GM10847 (cell line): ENCODE data around the gene BHLHE23.

Experiments
- POLR2A ChIP-seq: IDR thresholded peaks from 2 replicates; pipeline ENCODE4 v1.6.1; 2011; ENCODE audit not compliant: insufficient read length; ENCODE audit errors: extremely low read depth

The BHLHE23 gene

DNA sequence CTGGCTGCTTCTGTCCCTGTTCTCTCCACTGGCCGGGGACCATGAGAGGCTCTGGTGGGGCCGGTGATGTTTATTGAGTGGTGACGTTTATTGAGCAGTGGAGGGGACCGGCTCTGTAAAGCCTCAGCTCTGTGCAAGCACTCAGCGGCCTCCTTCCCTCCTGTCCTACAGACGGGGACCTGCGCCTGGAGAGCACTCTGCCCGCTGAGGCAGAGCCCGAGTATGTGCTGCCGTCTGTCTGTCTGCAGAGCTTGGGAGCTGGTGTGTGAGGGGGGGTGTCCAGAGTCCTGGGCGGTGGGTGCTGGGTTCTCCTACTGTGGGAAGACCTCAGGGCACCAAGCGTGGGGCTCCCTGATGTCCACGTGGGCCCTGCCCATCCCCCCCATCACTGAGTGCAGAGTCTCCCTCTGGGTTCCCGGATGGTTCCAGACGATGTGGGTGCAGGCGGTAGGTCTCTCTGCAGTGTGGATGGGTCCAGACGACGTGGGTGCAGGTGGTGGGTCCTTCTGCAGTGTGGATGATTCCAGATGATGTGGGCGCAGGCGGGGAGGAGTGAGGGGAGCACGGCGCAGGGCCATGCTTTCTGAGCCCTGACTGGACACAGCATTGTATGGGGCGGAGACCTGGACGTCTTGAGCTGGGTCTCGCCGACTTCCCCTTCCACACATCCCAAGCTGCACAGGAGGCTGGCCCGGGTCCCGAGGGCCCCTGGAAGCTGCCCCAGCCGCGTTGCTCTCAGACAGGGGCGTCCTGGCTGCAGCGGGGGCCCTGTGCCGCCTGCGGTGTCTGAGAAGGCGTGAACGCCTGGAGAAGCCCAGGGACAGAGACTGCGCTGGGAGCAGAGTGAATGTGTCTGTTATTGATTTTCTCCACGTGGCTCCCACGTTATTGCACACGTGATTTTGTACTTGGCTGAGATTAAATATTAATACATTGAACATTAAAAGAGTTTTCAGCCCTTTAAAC is 14.9 kb upstream of the BHLHE23 start:
- no peak for TF ChIP-seq POLR2A

DNA sequence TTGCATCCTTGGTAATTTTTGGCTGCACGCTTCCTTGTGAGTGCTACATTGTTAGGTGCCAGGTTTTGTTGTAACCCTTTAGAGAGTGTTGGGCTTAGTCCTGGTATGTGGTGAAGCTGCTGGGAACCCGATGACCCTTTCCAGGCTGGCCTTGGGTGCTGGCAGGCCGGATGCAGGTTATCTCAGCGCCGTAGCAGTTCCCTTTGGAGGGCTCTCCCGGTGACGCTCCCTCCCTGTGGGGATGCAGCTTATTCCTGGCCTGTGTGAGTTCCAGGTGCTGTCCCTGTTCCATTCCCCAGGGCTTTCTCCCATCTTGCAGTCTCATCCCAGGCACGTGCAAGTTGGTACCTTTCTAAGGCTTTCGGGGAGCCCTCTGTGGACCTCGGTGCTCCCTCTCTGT is 13.9 kb upstream of the BHLHE23 start:
- TF ChIP-seq POLR2A = no peak

DNA sequence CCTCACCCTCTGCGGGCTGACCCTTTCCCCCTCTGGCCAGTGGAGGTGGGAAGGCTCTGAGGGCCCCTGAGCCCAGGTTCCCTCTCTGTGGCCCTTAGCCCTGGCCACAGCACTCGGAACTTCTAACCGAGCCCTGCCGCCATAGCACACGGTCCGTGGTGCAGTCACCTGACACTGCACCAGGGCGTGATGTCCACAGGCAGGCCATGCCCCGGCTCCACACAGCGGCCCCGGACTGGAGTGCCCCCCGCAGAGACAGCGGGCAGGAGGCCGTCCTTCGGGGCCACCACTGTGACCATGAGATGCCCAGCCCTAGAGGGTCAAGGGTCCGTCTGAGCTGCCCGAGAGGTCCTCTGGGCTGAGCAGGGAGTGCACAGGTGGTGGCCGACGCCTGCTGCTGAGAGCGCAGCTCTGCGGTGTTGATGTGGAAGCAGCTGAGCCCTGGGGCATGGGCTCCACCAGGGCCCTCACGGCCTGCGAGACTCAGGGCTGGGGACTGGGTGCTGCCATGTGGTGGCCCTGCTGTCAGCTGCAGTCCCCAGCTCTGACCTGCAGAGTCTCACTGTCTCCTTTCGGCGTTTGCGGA is 11.2 kb upstream of the BHLHE23 start:
- TF ChIP-seq POLR2A = no peak

DNA sequence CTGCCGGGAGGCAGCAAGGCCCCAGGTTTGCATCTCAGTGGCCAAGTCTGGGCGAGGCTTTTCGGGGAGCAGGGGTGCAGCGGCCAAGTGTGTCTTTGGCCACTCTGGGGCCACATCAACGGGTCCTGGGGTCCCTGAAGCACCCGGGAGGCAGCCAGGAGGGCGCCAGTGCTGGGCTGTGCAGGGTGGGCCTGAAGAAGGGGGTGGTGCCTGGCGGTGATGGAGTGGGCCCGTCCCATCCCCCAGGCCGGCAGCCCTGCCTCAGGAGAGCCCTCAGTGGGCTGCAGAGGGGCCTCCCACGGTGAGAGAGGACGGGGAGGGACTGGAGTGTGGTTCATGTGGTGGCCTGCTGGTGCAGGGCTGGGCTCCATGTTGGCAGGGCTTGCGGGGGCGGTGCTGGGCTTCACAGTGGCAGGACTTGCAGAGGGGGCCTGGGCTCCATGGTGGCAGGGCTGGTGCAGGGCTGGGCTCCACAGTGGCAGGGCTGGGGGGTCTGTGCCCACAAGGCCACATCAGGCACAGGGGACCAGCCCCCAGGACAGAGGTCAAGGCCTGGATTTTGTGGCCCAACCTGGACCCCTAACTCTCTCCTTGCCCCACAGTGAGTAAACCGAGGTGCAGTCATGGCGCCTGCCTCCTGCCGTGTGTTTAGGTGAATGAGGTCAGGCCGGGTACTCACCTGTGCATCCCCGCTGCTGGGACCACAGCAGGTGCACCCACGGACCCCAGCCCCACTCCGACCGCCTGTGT is 10.5 kb upstream of the BHLHE23 start:
- no peak for TF ChIP-seq POLR2A

DNA sequence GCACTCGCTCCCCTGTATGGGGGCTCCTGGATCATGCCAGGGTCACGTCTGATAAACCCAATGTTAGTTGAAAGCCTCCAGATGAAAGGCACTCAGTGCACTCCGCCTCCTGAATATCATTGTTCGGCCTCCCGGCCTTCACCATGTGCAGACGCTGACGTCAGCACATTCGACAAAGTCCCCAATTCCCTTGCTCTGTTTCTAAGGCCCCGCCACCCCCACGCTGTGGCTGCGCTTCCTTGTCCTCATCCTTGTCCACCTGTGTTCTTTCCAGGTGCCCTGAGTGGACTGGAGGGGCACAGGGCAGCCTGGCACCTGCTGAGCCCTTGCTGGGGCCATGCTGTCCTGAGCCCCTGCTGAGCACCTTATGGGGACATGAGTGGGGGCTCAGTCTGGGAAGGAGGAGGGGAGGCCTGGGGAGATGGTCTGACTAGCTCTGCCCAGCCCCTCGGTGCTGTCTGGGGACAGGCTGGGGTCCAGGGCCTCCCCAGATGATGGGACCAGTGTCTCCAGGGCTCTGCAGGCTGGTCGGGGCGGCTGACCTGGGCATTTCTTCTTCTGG is 9.8 kb upstream of the BHLHE23 start:
- TF ChIP-seq POLR2A = no peak

DNA sequence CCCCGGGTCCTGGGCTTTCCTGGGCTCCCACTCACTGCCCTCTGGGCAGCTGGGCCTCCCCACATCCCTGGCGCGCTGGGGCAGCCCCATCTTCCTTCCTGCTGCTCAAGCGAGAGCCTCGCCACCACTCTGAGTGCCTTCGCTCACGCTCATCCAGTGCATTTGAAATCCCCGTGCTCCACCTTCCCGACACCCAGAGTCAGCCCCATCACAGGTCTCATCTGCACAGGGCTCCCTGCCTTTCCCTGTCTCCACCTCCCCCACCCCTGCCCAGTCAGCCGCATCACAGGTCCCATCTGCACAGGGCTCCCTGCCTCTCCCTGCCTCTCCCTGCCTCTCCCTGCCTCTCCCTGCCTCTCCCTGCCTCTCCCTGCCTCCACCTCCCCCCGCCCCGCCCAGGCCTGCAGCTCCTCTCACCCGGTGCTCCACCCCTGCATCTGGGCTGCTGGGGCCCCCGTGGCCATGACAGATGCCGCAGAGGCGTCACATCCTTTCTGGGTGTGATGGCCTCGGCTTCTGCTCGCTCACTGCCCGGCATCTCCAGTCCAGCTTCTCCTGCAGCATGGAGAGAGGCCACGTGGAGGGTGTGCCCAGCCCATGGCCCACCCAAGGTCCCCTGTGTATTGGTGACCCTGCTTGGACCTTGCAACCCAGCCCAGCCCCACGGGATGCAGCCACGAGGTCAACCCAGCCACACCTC is 9.0 kb upstream of the BHLHE23 start:
- TF ChIP-seq POLR2A = no peak

DNA sequence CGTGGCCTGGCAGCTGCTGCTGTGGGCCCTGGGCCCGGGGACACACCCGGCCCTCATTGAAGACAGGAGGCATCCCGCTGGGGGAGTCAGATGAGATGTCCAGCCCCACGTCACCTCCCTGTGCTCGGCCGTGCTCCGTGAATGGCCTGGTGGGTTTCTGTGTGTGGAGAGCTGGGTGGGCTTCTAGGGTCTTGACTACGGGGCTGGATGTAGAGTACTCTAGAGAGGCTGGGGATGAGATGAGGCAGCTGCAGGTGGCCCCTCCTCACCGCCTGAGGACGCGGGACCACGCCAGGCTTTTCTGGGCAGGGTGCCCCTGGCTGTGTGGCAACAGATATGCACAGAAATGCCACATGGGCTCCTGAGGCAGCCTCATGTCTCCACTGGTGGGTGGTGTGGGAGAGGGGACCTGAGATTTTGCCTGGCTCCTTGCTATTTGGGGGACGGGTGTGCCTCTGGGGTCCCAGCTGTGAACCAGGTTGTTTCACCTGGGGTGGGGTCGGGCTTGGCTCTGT is 8.4 kb upstream of the BHLHE23 start:
- no peak for TF ChIP-seq POLR2A

DNA sequence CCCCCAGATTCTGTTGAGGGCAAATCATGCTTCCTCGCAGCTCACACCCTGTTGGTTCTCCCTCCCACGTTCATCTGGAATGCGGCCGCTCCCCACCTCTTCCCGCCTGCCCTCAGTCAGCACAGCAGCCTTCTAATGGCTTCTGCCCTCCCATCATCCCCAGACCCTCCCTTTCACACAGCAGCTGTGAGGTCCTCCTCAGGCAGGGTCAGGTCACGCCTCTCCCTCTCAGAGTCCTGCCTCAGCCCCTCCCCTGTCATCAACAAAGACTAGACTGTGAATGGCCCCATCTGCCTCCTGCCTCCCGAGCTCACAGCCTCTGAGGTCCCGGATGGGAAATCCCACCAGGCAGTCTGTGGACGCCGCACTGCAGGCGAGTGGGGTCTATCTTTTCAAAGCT is 7.9 kb upstream of the BHLHE23 start:
- TF ChIP-seq POLR2A = no peak

DNA sequence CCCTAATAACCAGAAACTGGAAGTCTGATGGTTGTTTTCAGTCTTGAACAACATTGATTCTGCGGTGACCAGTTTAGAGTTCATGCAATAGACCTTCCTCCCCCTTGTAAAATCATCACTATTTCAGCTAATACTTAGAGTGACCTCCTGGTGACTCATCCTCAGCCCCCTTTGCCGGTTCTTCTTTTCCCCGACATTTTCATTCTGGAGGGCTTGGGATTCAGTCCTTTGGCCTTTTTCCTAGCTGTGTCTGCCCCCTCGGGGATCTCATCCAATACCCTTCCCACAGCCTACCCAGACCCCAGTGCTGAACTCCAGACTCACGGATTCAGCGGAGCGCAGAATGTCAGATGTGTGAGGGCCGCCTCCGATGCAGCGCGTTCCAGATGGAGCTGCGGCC is 7.5 kb upstream of the BHLHE23 start:
- no peak for TF ChIP-seq POLR2A

DNA sequence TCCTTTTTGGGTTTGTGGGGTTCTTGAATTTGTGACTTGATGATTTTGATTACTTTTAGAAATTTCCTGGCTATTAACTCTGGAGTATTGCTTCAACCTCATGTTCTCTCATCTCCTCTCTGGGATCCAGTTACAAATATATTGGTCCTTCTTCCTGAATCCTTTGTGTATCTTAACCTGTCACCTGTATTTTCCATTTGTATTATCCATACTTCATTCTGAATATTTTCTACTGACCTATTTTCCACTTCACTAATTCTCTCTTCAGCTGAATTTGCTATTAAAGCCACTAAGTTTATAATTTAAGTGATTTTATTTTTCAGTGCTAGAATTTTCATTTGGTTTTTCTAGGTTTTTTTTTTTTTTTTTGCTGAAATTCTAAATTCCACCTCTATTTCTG is 6.4 kb upstream of the BHLHE23 start:
- no peak for TF ChIP-seq POLR2A

DNA sequence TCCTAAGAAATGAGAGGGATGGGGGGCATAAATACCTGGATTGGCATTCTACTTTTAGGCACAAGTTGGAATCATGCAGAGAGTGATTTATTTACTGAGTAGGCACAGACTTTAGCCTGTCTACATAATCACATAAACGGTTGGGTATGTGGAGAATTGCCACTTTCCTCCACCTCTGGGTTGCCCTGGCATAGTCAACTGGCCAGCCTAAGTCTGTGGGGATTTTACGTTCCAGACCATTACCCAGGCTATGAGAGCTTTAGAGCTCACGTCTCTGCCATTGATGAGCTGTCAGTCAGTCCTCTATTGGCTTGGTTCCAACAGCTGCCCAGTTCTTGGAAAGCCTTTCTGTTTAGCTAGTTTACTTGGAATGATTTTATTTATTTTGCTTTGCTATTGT is 5.0 kb upstream of the BHLHE23 start:
- no peak for TF ChIP-seq POLR2A

DNA sequence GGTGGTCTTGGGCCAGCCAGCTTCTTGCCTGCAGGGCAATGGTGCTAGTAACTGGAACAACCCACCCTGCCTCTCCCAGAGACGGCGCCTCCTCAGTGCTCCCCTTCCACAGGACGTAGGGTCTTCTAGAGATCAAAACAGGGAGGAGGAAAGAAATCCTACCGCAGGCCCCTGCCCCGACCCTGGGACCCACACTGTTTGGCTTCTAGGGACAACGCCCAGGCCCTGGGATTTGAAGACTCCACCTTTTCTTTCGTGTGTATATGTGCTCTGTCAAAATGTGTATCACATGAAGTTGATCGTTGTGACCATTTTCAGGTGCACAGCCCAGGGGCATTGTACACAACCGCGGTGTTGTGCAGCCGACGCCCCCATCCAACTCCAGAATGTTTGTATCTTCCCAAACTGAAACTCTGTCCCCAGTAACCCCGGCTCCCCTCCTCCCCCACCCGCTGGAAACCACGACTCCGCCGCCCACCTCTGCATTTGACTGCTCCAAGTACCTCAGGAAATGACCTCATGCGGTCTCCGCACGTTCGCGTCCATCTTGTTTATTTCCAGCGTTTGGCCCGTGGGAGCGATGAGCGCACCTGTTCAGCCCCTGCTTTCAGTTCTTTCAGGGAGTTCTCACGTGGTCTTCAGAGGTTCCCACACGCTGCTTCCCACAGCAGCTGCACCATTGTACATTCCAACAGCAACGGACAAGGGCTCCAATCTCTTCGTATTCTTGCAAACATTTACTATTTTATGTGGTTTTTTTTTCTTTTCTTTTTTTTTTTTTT is 3.4 kb upstream of the BHLHE23 start:
- peak; percentile 40 for TF ChIP-seq POLR2A

DNA sequence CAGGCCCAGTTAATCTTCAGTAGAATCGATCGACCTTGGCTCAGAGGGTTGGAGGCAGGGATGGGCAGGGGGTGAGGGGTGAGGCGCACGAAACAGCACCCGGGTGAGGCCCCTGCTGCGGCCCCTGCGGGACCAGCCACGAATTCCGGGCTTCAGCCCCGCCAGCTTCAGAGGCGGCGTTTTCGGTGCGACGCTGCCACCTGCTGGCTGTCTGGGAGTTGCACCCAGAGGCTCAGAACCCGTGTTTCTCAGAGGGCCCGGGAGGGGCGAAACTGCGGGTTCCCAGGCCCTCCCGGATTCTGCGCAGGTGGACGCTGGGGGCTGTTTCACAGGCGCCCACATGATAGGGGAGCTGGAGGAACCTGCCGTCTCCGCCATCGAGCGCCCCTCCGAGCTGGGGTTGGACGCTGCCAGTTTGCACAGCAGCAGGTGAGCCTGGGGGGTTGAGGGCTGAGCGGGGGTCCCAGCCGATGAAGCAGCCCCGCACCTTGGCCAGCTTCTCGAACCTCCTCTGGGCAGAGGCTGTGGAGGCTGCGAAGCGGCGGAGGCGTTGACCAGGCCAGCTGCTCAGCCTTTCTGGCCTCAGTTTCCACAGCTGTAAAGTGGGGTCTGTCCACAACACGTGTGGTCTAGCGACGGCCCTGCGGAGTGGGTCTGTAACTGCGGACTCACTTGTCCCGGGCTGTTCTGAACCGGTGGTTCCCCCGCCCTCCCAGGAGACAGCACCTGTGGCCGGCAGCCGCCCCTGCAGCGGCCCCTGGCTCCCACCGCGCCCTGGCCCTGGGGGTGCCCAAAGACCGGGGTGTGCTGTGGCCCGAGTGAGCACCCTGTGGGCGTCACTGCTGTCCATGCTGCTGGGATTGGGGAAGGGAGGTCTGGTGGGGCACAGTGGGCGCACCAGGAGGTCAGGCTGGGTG is 2.5 kb upstream of the BHLHE23 start:
- peak; percentile 53 for TF ChIP-seq POLR2A

DNA sequence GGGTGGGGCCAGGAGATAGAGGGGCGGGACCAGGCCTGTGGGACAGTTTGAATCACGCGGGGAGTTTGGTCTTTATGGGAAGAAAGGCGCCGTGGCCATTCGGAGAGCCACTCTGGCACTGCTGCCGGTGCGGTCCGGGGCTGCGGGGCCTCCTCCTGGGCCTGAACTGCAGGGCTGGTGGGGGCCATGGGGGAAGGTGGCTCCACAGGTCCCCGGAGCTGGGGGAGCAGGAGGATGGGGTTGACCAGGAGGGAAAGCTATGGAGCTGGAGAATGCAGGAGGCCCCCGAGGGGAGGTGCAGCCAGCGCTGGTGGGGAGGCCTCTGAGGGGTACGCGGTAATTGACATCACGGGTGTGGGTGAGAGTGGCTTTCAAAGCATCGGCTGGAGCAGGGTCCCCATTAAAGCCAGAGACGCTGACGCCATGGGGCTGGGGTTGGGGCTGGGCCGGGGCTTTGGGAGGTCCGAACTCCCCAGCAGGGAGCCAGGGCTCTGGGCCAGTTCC is 1.8 kb upstream of the BHLHE23 start:
- no peak for TF ChIP-seq POLR2A
